Colonic mucosa (tissue), 4 donors: ENCODE measurements around the gene LSM8. TPM values are rescaled to one million over a fixed set of nuclear protein-coding genes. Genes with fewer than 3 reads are reported as not detected.
A peak's percentile ranks its signal among the peaks of the same experiment; 100 is the strongest.
"Not testable (repeated sequence)": the region's sequence is repeated elsewhere in the genome, so short reads cannot be mapped to it uniquely, and the experiment has no call there.

ENCODE experiments used
- DNase-seq: peaks from one replicate; pipeline ENCODE4 v3.0.0-alpha.2; 2020
- H3K27ac ChIP-seq: fragments of 200-600 bp; one replicate; pipeline ENCODE4 v1.8.0; 2021
- H3K27me3 ChIP-seq: fragments of 200-600 bp; one replicate; pipeline ENCODE4 v1.8.0; 2021
- H3K36me3 ChIP-seq: fragments of 200-600 bp; one replicate; pipeline ENCODE4 v1.8.0; 2021
- H3K4me1 ChIP-seq: fragments of 200-600 bp; one replicate; pipeline ENCODE4 v1.8.0; 2021; ENCODE audit warnings: mild to moderate bottlenecking
- H3K4me3 ChIP-seq: fragments of 200-600 bp; one replicate; pipeline ENCODE4 v1.8.0; 2021
- H3K9ac ChIP-seq, 2 donors: one replicate each; pipeline ENCODE4 v1.7.0; 2013; ENCODE audit warnings: control low read depth in 2 of 2, low read depth in 2 of 2, low read length in 2 of 2
- H3K9me3 ChIP-seq: fragments of 200-600 bp; one replicate; pipeline ENCODE4 v1.8.0; 2021
- intact Hi-C: fragments of 100-400 bp; cut with DNase I; formaldehyde crosslinking; loops from one replicate; pipeline ENCODE4 v1.14.1; 2022
- total RNA-seq, 2 donors: library from RNA; stranded (reverse); fragmentation: NEBNext Ultra II Directional in 1 of 2; extraction: Animal tissue kit (Norgen Biotek cat#: 25700) in 1 of 2; gene quantifications; one replicate each; pipeline ENCODE4 v1.2.1, GENCODE V29; 2021
- TF ChIP-seq, protein P1 (sequence below): fragments of 200-600 bp; IDR thresholded peaks from one replicate; pipeline ENCODE4 v1.8.0; 2022; ENCODE audit warnings: antibody characterized with exemption, mild to moderate bottlenecking
- donor health status: healthy.
- donor health status: DM: no; HTN: no; CAD: no.
- donor health status: DM: no; HTN: no; CAD: no.

Gene LSM8
- total RNA-seq: 10 to 100 TPM; 28.0 to 28.4 TPM

DNA sequence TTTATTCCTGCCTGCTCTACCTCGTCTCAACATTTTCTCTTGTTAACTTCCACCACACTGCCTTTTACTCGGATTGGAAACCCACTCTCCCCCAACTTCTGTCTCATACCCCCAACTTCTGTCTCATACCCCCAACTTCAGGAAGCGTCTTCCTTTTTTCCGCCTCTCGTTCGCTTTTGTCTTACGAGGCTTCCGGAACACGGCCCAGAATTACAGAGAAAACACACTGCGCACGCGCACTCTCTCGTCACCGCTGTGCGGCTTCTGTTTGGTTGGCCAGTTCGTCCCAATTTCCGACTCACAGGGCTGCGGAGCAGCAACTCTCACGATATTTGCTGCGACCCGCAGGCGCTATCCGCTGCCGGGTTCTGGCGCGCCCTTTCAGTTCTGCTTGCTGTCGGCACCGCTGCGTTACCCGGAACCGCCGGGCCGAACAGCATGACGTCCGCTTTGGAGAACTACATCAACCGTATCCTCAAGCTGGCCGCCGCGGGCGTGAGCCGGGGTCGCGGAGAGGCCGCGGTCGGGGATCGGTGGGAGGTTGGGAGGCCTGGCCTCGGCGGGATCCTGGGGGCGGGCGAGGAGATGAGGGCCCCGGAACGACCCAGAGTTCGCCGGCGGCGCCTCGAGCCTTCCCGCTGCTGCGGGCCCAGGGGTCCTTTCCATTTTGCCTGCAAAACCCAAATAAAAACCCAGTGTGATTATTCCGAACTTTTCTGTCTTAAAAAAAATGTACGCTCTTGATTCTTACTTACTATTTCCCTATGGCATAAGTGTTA, at the start of gene LSM8:
Gene LSM8 (plus strand): TSS at position 379 of the 779 bp plus-strand sequence. CDS start 60 bp downstream, at position 439.
- intact Hi-C loops: no loop called here
- peak within 1 kb of the TSS; percentile 85 to 91 for H3K9ac ChIP-seq
- H3K4me3 ChIP-seq: peak within 1 kb of the TSS; percentile 83
- H3K9me3 ChIP-seq: no peaks in the 10 kb centered on the region
- H3K27me3 ChIP-seq: no peaks in the 10 kb centered on the region
- no peaks in the 10 kb centered on the region for H3K36me3 ChIP-seq
- peak within 1 kb of the TSS; percentile 87 for H3K27ac ChIP-seq
- TF ChIP-seq, protein P1, sequence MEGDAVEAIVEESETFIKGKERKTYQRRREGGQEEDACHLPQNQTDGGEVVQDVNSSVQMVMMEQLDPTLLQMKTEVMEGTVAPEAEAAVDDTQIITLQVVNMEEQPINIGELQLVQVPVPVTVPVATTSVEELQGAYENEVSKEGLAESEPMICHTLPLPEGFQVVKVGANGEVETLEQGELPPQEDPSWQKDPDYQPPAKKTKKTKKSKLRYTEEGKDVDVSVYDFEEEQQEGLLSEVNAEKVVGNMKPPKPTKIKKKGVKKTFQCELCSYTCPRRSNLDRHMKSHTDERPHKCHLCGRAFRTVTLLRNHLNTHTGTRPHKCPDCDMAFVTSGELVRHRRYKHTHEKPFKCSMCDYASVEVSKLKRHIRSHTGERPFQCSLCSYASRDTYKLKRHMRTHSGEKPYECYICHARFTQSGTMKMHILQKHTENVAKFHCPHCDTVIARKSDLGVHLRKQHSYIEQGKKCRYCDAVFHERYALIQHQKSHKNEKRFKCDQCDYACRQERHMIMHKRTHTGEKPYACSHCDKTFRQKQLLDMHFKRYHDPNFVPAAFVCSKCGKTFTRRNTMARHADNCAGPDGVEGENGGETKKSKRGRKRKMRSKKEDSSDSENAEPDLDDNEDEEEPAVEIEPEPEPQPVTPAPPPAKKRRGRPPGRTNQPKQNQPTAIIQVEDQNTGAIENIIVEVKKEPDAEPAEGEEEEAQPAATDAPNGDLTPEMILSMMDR: no peak
- peaks cover 15% of the 10 kb centered on the region for H3K4me1 ChIP-seq
- DNase-seq: peak; percentile 98

DNA sequence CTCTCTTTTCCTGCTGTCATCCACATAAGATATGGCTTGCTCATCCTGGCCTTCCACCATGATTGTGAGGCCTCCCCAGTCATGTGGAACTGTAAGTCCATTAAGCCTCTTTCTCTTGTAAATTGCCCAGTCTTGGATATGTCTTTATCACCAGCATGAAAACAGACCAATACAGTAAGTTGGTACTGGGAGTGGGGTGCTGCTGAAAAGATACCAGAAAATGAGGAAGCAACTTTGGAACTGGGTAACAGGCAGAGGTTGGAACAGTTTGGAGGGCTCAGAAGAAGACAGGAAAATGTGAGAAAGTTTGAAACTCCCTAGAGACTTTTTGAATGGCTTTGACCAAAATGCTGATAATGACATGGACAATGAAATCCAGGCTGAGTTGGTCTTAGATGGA, 49.5 kb upstream of the LSM8 start:
- H3K27me3 ChIP-seq, intact Hi-C loops, H3K9me3 ChIP-seq, H3K27ac ChIP-seq, H3K4me1 ChIP-seq, H3K9ac ChIP-seq, H3K4me3 ChIP-seq, H3K36me3 ChIP-seq, DNase-seq: not testable (repeated sequence)

DNA sequence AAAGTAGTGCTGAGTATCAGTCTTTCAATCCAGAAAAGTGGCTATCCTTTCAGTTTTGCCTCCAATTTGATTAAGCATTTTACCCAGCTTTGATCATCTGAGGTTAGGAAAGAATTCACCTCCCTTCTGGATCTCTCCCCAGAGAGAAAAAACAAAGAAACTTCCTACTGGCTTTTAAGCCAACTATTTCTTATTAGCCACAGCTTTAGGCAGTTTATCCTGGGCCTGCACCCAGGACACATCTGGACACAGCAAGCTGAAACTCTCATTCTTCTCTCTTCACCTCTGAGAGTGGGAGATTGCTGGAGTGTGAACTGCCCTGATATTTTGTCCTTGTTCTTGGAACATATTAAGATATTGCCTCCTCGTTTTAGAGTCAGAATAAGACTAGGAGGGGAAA, 43.5 kb upstream of the LSM8 start:
- TF ChIP-seq, protein P1: no peak
- intact Hi-C loops: no loop called here
- Histone ChIP-seq H3K9ac (no peak overlapping the region), H3K27me3 (no peaks in the 10 kb centered on the region), H3K4me1 (no peaks in the 10 kb centered on the region), H3K4me3 (no peak overlapping the region), H3K27ac (no peak overlapping the region), H3K9me3 (no peaks in the 10 kb centered on the region), H3K36me3 (no peaks in the 10 kb centered on the region)
- no peak for DNase-seq

DNA sequence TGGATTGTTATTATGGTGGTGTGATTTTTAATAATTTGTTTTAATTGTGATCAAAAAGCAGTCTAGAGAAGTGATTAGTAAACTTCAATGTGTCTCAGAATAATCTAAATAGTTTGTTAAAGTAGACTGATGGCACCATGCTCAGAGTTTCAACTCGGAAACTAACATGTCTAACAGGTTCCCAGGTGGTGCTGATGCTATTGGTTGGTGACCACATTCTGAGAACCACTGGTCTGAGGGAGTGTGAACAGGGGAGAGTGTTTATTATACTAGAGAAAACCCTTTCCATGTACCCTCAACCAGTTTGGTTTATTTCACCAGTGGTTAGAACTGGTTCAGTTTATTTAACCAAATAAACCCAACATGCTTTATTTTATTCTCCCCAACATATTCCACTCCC, 42.0 kb upstream of the LSM8 start:
- no peak overlapping the region for H3K9ac ChIP-seq
- no peaks in the 10 kb centered on the region for H3K4me1 ChIP-seq
- no peak for DNase-seq
- no peaks in the 10 kb centered on the region for H3K36me3 ChIP-seq
- H3K27me3 ChIP-seq: no peaks in the 10 kb centered on the region
- no peaks in the 10 kb centered on the region for H3K9me3 ChIP-seq
- intact Hi-C loops: no loop called here
- TF ChIP-seq, protein P1: no peak
- no peak overlapping the region for H3K27ac ChIP-seq
- H3K4me3 ChIP-seq: no peak overlapping the region

DNA sequence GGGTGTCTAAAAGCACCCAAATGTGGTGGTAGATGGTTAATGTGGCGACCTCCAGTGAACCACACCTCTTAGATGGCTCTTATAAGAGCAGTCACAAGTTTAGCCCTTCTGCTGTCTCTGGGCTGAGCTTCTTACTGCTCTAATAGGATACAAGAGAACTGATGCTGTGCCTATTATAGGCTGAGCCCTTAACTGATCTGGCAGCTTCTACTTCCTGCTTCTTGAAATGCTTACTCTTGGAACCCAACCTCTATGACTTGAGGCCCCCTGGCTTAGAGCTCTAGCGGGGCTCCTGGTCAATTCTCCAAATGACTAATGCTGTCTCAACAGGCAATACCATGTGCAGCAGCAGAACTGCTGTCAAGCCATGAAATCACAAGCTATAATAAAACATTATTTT, 35.0 kb upstream of the LSM8 start:
- H3K36me3 ChIP-seq: no peaks in the 10 kb centered on the region
- no peaks in the 10 kb centered on the region for H3K9me3 ChIP-seq
- H3K4me1 ChIP-seq: no peaks in the 10 kb centered on the region
- H3K9ac ChIP-seq: no peak overlapping the region
- TF ChIP-seq, protein P1: no peak
- DNase-seq: no peak
- no peak overlapping the region for H3K4me3 ChIP-seq
- no peaks in the 10 kb centered on the region for H3K27me3 ChIP-seq
- intact Hi-C loops: no loop called here
- no peak overlapping the region for H3K27ac ChIP-seq

DNA sequence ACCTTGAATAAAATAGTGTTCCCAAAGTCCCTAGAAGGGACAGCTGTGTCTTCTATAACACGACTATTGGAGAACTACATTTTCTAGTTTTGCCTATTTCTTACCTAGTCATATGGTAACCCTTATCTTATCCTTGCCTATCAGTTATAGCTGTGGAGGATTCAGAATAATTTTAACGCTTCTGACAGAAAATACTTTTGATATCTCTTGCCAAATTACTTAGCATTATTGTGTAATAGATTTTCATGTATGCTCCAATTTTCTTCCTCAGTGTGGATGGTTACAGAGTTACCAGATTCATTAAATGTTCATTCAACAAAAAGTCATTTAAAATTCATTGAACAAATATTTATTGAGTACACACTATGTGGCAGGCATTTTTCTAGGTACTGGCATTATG, 34.6 kb upstream of the LSM8 start:
- Histone ChIP-seq H3K9me3 (no peaks in the 10 kb centered on the region), H3K4me3 (no peak overlapping the region), H3K9ac (no peak overlapping the region), H3K36me3 (no peaks in the 10 kb centered on the region), H3K4me1 (no peaks in the 10 kb centered on the region), H3K27ac (no peak overlapping the region), H3K27me3 (no peaks in the 10 kb centered on the region)
- DNase-seq: no peak
- TF ChIP-seq, protein P1: no peak
- intact Hi-C loops: no loop called here
